ENCODE measurements around the gene DCXR. TPM values are rescaled to one million over a fixed set of nuclear protein-coding genes. Genes with fewer than 3 reads are reported as not detected.

Gene DCXR
- total RNA-seq, 1 experiment from 2014 or later = 306 TPM

DNA sequence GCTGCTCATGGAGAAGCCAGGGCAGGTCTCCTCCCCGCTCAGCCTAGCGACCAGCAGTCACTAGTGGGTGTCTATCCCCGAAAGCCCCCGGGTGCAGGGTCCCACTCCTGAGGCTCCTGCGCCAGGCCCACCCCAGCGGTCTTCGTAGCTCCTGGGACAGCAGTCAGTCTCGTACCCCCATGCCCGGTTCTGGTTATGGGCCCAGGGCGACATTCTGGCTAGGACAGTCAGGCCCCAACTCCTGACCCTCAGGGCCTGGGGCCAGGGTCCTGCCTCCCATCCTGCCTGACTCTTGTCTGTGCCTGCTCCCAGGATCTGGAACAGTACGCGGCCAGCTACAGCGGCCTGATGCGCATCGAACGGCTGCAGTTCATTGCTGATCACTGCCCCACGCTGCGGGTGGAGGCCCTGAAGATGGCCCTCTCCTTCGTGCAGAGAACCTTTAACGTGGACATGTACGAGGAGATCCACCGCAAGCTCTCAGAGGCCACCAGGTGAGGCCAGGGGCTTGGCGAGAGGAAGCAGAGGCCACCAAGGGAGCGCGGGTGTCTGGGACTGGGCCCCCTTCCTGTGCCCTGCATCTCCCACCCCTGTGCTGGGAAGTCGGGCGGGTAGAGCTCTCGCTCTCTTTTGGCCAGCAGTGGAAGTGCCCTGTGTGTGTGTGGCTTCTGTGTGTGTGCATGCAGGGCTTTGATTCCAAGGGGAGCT, 16.2 kb upstream of the DCXR start:
- Histone ChIP-seq H3K9me3 (ENCODE audit: control insufficient read depth in 1 of 2, insufficient read depth in 1 of 2, low read depth in 1 of 2, low read length in 2 of 2) (no peaks in the 10 kb centered on the region), H3K79me2 (ENCODE audit: insufficient read depth, low read length) (peaks cover 41% of the 10 kb centered on the region), H4K20me1 (ENCODE audit: insufficient read depth) (no peaks in the 10 kb centered on the region; the same call in 1 of the 2 replicates), H2AFZ (ENCODE audit: low read depth, low read length, poor library complexity, severe bottlenecking) (no peak overlapping the region), H3K4me1 (ENCODE audit: control insufficient read depth in 1 of 2, insufficient read depth in 2 of 2, low read length in 2 of 2) (peaks cover 13 to 34% of the 10 kb centered on the region in 2 experiments; a peak in 3 of 4 replicates), H3K4me3 (replicated peaks in 1 of 2; ENCODE audit: low read depth in 1 of 2, low read length in 2 of 2) (peak overlapping the region in 1 of 2 experiments; percentile 99; a peak in 2 of 4 replicates), H3K36me3 (ENCODE audit: control insufficient read depth in 1 of 2, insufficient read depth in 2 of 2, low read length in 2 of 2) (peaks cover 13 to 49% of the 10 kb centered on the region in 2 experiments; a peak in 3 of 4 replicates), H3K9me2 (ENCODE audit: insufficient read depth) (no peaks in the 10 kb centered on the region), H3K27me3 (ENCODE audit: insufficient read depth, low read length) (no peaks in the 10 kb centered on the region), H3K9ac (ENCODE audit: low read length) (peak overlapping the region; percentile 89; the same call in 1 of the 2 replicates), H3K4me2 (ENCODE audit: low read length) (peak overlapping the region; percentile 89), H3K27ac (ENCODE audit: low read depth, low read length) (no peak overlapping the region; the same call in 1 of the 2 replicates)
- BruUV-seq (replicated peaks) = no TSS peak
- no peak for DNase-seq (ENCODE audit: low read depth, low spot score)
- CTCF ChIA-PET = interaction anchor here (0.8 kb wide), 1 partner anchor 16 kb away, joined by 3 read pairs; the partner anchor contains the start of gene DCXR
- ATAC-seq = no peak
- POLR2A ChIA-PET = no interaction called here
- RAD21 ChIA-PET (ENCODE audit: low non-redundant PET in 1 of 2, low total read pairs in 2 of 2, uncharacterized antibody in 2 of 2, unreplicated experiment in 2 of 2) = interaction anchor here in 1 of 2 experiments (1.2 kb wide), 1 partner anchor 23 kb away, joined by 3 read pairs; no protein-coding TSS in a partner anchor
- intact Hi-C loops (cut with micrococcal nuclease) = no loop called here
- TF ChIP-seq, protein P1, sequence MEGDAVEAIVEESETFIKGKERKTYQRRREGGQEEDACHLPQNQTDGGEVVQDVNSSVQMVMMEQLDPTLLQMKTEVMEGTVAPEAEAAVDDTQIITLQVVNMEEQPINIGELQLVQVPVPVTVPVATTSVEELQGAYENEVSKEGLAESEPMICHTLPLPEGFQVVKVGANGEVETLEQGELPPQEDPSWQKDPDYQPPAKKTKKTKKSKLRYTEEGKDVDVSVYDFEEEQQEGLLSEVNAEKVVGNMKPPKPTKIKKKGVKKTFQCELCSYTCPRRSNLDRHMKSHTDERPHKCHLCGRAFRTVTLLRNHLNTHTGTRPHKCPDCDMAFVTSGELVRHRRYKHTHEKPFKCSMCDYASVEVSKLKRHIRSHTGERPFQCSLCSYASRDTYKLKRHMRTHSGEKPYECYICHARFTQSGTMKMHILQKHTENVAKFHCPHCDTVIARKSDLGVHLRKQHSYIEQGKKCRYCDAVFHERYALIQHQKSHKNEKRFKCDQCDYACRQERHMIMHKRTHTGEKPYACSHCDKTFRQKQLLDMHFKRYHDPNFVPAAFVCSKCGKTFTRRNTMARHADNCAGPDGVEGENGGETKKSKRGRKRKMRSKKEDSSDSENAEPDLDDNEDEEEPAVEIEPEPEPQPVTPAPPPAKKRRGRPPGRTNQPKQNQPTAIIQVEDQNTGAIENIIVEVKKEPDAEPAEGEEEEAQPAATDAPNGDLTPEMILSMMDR (IDR thresholded peaks at IDR 0.05 in 2 of 3, conservative IDR thresholded peaks at IDR 0.05 in 1 of 3; ENCODE audit: borderline replicate concordance in 1 of 3, insufficient read depth in 1 of 3, low read depth in 2 of 3, low read length in 2 of 3) = no peak
- TF ChIP-seq SRF (IDR thresholded peaks at IDR 0.05; ENCODE audit: low read depth) (no peak), EZH2 (IDR thresholded peaks at IDR 0.05) (no peak)
- TF ChIP-seq, protein P2, sequence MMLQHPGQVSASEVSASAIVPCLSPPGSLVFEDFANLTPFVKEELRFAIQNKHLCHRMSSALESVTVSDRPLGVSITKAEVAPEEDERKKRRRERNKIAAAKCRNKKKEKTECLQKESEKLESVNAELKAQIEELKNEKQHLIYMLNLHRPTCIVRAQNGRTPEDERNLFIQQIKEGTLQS (IDR thresholded peaks at IDR 0.05) = no peak
- TF ChIP-seq, protein P3, sequence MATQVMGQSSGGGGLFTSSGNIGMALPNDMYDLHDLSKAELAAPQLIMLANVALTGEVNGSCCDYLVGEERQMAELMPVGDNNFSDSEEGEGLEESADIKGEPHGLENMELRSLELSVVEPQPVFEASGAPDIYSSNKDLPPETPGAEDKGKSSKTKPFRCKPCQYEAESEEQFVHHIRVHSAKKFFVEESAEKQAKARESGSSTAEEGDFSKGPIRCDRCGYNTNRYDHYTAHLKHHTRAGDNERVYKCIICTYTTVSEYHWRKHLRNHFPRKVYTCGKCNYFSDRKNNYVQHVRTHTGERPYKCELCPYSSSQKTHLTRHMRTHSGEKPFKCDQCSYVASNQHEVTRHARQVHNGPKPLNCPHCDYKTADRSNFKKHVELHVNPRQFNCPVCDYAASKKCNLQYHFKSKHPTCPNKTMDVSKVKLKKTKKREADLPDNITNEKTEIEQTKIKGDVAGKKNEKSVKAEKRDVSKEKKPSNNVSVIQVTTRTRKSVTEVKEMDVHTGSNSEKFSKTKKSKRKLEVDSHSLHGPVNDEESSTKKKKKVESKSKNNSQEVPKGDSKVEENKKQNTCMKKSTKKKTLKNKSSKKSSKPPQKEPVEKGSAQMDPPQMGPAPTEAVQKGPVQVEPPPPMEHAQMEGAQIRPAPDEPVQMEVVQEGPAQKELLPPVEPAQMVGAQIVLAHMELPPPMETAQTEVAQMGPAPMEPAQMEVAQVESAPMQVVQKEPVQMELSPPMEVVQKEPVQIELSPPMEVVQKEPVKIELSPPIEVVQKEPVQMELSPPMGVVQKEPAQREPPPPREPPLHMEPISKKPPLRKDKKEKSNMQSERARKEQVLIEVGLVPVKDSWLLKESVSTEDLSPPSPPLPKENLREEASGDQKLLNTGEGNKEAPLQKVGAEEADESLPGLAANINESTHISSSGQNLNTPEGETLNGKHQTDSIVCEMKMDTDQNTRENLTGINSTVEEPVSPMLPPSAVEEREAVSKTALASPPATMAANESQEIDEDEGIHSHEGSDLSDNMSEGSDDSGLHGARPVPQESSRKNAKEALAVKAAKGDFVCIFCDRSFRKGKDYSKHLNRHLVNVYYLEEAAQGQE (IDR thresholded peaks at IDR 0.05; ENCODE audit: low read depth) = no peak
